GM23248 (cell line): ENCODE measurements around the gene COX6B1. TPM values are rescaled to one million over a fixed set of nuclear protein-coding genes. Genes with fewer than 3 reads are reported as not detected.

Experiments used
- DNase-seq: peaks from one replicate; pipeline ENCODE4 v3.0.0-alpha.2; 2015
- H2AFZ ChIP-seq: fragments of 200-600 bp; sonication (generic); 2 replicates; pipeline ENCODE4 v1.6.1; 2016; ENCODE audit warnings: antibody characterized with exemption
- H3F3A ChIP-seq: fragments of 200-600 bp; sonication (generic); 2 replicates; pipeline ENCODE4 v1.6.1; 2016; ENCODE audit warnings: mild to moderate bottlenecking, antibody characterized with exemption, mixed run types; ENCODE audit not compliant: insufficient read depth
- H3K27ac ChIP-seq: fragments of 200-600 bp; sonication (generic); 2 replicates; pipeline ENCODE4 v1.5.1; 2016; ENCODE audit warnings: mild to moderate bottlenecking
- H3K27me3 ChIP-seq: fragments of 200-600 bp; sonication (generic); replicated peaks from 2 replicates; pipeline ENCODE4 v1.6.1; 2016; ENCODE audit warnings: mild to moderate bottlenecking; ENCODE audit not compliant: insufficient read depth
- H3K36me3 ChIP-seq: fragments of 200-600 bp; sonication (generic); 2 replicates; pipeline ENCODE4 v1.6.1; 2016; ENCODE audit warnings: low read depth, mild to moderate bottlenecking
- H3K4me1 ChIP-seq: fragments of 200-600 bp; sonication (generic); 2 replicates; pipeline ENCODE4 v1.6.1; 2016; ENCODE audit warnings: mild to moderate bottlenecking; ENCODE audit not compliant: insufficient read depth
- H3K4me2 ChIP-seq: fragments of 200-600 bp; sonication (generic); one replicate; pipeline ENCODE4 v1.6.1; 2016; ENCODE audit warnings: mild to moderate bottlenecking; ENCODE audit not compliant: unreplicated experiment
- H3K4me3 ChIP-seq: fragments of 200-600 bp; sonication (generic); 2 replicates; pipeline ENCODE4 v1.5.1; 2016; ENCODE audit warnings: mild to moderate bottlenecking
- H3K79me2 ChIP-seq: fragments of 200-600 bp; sonication (generic); 2 replicates; pipeline ENCODE4 v1.6.1; 2016; ENCODE audit warnings: mild to moderate bottlenecking; ENCODE audit not compliant: insufficient read depth
- H3K9ac ChIP-seq: fragments of 200-600 bp; sonication (generic); 2 replicates; pipeline ENCODE4 v1.6.1; 2016; ENCODE audit warnings: mild to moderate bottlenecking
- H3K9me2 ChIP-seq: fragments of 200-600 bp; sonication (generic); 2 replicates; pipeline ENCODE4 v1.6.1; 2016; ENCODE audit warnings: mixed run types, mild to moderate bottlenecking, moderate library complexity; ENCODE audit not compliant: insufficient read depth
- H3K9me3 ChIP-seq: fragments of 200-600 bp; sonication (generic); one replicate; pipeline ENCODE4 v1.6.1; 2017; ENCODE audit warnings: low read depth
- H4K20me1 ChIP-seq: fragments of 200-600 bp; sonication (generic); 2 replicates; pipeline ENCODE4 v1.6.0; 2016; ENCODE audit not compliant: insufficient read depth
- EZH2 ChIP-seq: fragments of 200-600 bp; sonication (generic); IDR thresholded peaks from 2 replicates; pipeline ENCODE4 v1.6.1; 2018; ENCODE audit warnings: antibody characterized with exemption, mild to moderate bottlenecking; ENCODE audit not compliant: insufficient read depth, poor library complexity, severe bottlenecking
- EZH2phosphoT487 ChIP-seq: fragments of 200-600 bp; sonication (generic); IDR thresholded peaks from 2 replicates; pipeline ENCODE4 v1.6.1; 2018; ENCODE audit warnings: antibody characterized with exemption, moderate library complexity, mild to moderate bottlenecking, low read depth; ENCODE audit not compliant: insufficient read depth
- WGBS, 2 experiments: methylation state at CpG; one replicate each; pipeline ENCODE4 v1.1.6; 2015 to 2017; ENCODE audit warnings: low lambda C conversion rate in 2 of 2, low coverage in 1 of 2; ENCODE audit errors: missing lambda C conversion rate in 2 of 2; 5-methylcytosine and 5-hydroxymethylcytosine counted together
- in situ Hi-C: fragments of 300-500 bp; cut with MboI; formaldehyde crosslinking; loops from 2 replicates; pipeline ENCODE4 v1.15.0; 2020
- polyA plus RNA-seq: library from polyadenylated mRNA; unstranded; fragments of >200 nt; fragmentation: Nextera tagmentation; extraction: Ambion mirVana; gene quantifications from 2 replicates; pipeline ENCODE4 v1.2.1, GENCODE V29; 2016
- total RNA-seq: library from RNA; depleted of rRNA; stranded (reverse); fragments of >200 nt; shearing (Covaris generic); gene quantifications from 2 replicates; pipeline ENCODE4 v1.2.3, GENCODE V29; 2014

Gene COX6B1
- total and polyA plus RNA-seq, 2 experiments from 2014 or later, result 328 to 472 TPM

DNA sequence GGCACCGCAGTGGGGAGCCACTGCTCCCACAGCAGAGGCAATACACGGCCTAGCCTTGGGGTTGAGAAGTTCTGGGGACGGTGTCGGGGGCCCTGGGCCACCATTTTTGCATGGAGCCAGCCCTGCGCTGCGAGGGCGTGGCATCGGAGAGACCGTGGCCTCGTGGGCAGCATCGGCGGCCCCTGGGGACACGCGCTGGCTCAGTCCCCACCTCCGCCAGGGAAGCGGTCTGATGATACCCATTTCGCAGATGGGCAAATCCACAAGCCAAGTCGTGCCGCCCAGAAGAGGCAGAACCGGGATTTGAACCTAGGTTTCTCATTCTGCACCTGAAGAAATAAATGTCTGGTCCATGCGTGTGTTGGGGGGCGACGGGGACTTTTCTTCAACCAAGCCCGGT lies 17.0 kb downstream of the COX6B1 start:
- Histone ChIP-seq H3K9me3 (no peaks in the 10 kb centered on the region), H3K9ac (no peak overlapping the region), H2AFZ (no peak overlapping the region), H3K4me2 (no peak overlapping the region), H3K27ac (no peak overlapping the region), H3K9me2 (no peaks in the 10 kb centered on the region), H3K79me2 (no peaks in the 10 kb centered on the region), H3F3A (peaks cover 14% of the 10 kb centered on the region), H3K4me3 (no peak overlapping the region), H3K27me3 (0 out of 2 replicates have a peak, but pooled peaks cover 8% of the 10 kb centered on the region), H4K20me1 (no peaks in the 10 kb centered on the region), H3K36me3 (no peaks in the 10 kb centered on the region), H3K4me1 (no peaks in the 10 kb centered on the region)
- in situ Hi-C loops, result no loop called here
- TF ChIP-seq EZH2phosphoT487 (no peak), EZH2 (no peak)
- 78 to 79% methylated on average over 23 to 24 of the region's 24 CpGs for WGBS, 2 experiments
- DNase-seq, result no peak

GRCh38 chr19:35665604-35666003 lies 17.5 kb downstream of the COX6B1 start:
- no peaks in the 10 kb centered on the region for H3K36me3 ChIP-seq
- H3K4me1 ChIP-seq, result no peaks in the 10 kb centered on the region
- no peak overlapping the region for H3K4me2 ChIP-seq
- no peak for DNase-seq
- H2AFZ ChIP-seq, result no peak overlapping the region
- H3K27ac ChIP-seq, result no peak overlapping the region
- H4K20me1 ChIP-seq, result no peaks in the 10 kb centered on the region
- peaks cover 9% of the 10 kb centered on the region; the same call in 1 of the 2 replicates for H3F3A ChIP-seq
- in situ Hi-C loops, result no loop called here
- H3K9me2 ChIP-seq, result no peaks in the 10 kb centered on the region
- H3K27me3 ChIP-seq, result 0 out of 2 replicates have a peak, but pooled peaks cover 8% of the 10 kb centered on the region
- H3K79me2 ChIP-seq, result no peaks in the 10 kb centered on the region
- TF ChIP-seq EZH2phosphoT487, result no peak
- TF ChIP-seq EZH2, result no peak
- H3K9ac ChIP-seq, result no peak overlapping the region
- no peaks in the 10 kb centered on the region for H3K9me3 ChIP-seq
- H3K4me3 ChIP-seq, result no peak overlapping the region
- 52 to 54% methylated on average over 7 of the region's 7 CpGs for WGBS, 2 experiments

DNA sequence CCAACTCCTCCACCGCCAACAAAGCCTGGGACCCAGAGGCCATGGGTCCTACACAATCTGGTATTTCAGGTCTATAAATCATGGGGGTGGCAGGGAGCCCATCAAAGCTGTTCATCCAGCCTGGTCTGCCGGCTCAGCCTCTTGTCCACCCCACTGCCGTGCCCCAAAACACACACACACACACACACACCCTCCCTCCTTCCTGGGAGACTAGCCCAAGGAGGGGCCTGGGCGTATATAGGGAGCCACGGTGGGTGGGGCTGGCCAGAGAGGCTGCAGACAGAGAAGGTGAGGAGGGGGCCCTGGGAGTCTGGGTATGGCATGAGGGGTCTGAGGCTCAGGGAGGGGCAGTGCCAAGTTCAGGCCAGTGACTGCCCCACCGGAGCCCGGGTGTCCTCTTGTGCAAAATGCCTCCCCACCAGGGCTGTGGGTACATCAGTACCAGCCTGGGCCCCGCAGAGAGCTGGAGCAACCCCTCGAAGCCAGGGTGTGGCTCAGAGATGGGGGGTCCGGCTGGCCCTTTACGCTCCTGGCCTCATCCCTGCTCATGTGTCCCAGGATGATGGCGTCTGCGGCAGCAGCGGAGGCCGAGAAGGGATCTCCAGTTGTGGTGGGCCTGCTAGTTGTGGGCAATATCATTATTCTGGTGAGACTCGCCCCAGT lies 18.3 kb downstream of the COX6B1 start, which contains the start of gene UPK1A:
UPK1A (plus strand) TSS at position 267 of the 663 bp plus-strand sequence; CDS start at position 563, 296 bp downstream.
- Histone ChIP-seq H3K9ac (no peak within 1 kb of the TSS), H3F3A (0 out of 2 replicates have a peak, but pooled peaks cover 1% of the 10 kb centered on the region), H3K79me2 (no peaks in the 10 kb centered on the region), H3K27me3 (peaks cover 8% of the 10 kb centered on the region; the same call in 1 of the 2 replicates), H3K4me2 (no peak within 1 kb of the TSS), H3K4me1 (no peaks in the 10 kb centered on the region), H3K9me3 (no peaks in the 10 kb centered on the region), H3K9me2 (no peaks in the 10 kb centered on the region), H3K27ac (no peak within 1 kb of the TSS), H3K36me3 (no peaks in the 10 kb centered on the region), H2AFZ (no peak within 1 kb of the TSS), H4K20me1 (no peaks in the 10 kb centered on the region), H3K4me3 (no peak within 1 kb of the TSS)
- 59 to 60% methylated on average over 15 to 16 of the region's 16 CpGs for WGBS, 2 experiments
- in situ Hi-C loops, result no loop called here
- no peak for DNase-seq
- TF ChIP-seq EZH2phosphoT487, result no peak
- TF ChIP-seq EZH2, result no peak

DNA sequence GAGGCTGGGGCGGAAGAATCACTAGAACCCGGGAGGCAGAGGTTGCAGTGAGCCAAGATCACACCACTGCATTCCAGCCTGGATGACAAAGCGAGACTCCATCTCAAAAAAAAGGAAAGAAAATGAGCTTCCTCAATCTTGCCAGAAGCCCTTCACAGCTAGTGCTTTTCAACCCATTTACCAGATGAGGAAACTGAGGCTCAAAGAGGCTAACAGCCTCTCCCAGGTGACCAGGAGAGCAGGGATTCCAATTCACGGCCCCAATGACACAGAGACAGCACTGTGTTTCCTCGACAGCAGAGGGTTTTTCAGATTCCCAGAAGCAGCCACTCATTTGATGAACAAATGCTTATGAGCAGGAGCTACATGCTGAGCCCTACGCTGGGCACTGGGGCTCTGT lies 21.4 kb downstream of the COX6B1 start:
- TF ChIP-seq EZH2phosphoT487 (no peak), EZH2 (no peak)
- Histone ChIP-seq H3K9me3 (no peaks in the 10 kb centered on the region), H3K4me1 (no peaks in the 10 kb centered on the region), H3K27ac (no peak overlapping the region), H3K79me2 (no peaks in the 10 kb centered on the region), H3F3A (no peaks in the 10 kb centered on the region), H3K36me3 (no peaks in the 10 kb centered on the region), H3K9me2 (no peaks in the 10 kb centered on the region), H2AFZ (no peak overlapping the region), H3K4me2 (no peak overlapping the region), H3K27me3 (peaks cover 14% of the 10 kb centered on the region), H3K9ac (no peak overlapping the region), H3K4me3 (no peak overlapping the region), H4K20me1 (no peaks in the 10 kb centered on the region)
- 41 to 53% methylated on average over 6 of the region's 6 CpGs for WGBS, 2 experiments
- in situ Hi-C loops, result no loop called here
- no peak for DNase-seq
